Stimulated activated CD8-positive, alpha-beta memory T cell treated with anti-CD3 and anti-CD28 coated beads, Interleukin-2, amount 100 ng/mL, for 1 hour (primary cell): ENCODE results near the gene TAF13.
"Not testable (repeated sequence)": the region's sequence is repeated elsewhere in the genome, so short reads cannot be mapped to it uniquely, and the experiment has no call there.

Experiments
- DNase-seq, 2 donors: peaks; one replicate each; pipeline ENCODE4 v3.0.0-alpha.2; 2020; ENCODE audit warnings: low read depth in 2 of 2

Gene TAF13

DNA sequence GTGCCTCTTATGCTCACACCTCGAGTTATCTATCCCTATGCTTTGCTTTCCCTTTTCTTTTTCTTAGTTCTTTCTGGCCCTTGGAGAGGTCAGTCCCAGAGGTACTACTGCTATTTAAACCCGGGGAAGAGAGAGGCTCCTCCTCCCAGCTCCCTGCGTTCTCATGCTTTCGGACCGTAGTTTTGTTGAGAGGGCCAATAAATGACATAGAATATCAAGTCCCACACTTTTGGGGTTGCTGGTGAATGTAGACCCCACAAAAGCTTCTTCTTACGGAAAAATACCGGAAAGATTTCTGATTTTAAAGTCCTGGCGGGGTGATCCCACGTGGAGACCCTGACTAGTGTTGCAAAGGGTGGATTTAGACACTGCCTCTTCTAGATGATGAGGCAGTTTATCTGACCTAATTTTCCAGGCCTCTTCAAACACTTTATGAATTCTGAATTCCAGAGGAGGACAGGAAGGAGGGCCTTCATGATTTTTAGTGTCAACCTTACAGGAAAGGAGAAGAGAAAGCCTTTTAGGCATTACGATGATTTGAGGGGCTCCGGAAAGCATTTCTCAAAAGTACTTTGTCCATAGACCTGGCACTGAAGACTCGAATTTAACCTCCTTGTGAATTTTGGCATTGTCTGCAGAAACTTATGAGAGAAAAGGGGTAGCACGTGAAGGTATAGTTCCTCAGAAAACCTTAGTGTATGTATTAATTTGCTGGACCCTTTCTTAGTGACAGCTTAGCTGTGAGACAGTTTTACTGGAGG lies 15.5 kb upstream of the TAF13 start:
- no peak for DNase-seq

DNA sequence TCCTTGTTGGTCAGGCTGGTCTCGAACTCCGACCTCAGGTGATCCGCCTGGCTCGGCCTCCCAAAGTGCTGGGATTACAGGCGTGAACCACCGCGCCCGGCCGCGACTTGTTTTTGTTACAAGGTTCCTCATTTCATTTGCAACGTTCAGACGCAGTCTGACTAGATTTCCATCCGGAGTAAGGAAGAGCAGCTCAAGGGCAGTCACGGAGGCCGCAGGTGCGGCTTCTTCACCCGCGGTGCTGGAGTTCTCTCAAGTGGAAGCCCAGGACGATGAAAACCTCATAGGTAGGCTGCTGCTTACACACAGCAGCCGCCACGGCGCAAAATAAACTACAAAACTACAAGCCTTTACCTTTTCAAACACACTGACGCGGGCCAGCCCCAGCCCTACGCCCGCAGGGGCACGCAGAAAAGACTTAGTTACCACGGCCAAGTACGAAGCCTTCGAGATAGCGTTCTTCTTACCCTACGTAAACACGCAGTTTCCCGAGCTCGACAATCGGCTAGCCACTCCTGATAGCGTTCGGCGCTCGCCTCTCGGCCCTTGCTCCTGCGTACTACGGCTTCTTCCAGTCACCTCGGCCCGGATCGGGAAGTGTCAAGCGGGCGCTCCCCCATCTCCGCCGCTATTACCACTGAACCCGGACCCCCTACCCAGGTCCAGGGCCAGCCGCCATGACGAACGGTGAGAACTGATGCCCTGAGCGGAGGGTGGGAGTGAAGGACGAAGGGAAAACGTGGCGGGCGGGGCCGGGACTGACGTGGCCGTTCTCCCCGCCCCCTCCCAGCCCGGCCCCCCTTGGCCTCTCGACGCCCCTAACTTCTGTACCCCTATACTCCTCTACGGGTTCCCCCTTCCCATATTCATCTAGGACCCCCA lies 14.6 kb upstream of the TAF13 start, which contains the start of gene TMEM167B:
TMEM167B (plus strand) TSS at position 569 of the 882 bp plus-strand sequence; CDS start at position 678, 109 bp downstream.
- DNase-seq = peak; percentile 65 to 75

DNA sequence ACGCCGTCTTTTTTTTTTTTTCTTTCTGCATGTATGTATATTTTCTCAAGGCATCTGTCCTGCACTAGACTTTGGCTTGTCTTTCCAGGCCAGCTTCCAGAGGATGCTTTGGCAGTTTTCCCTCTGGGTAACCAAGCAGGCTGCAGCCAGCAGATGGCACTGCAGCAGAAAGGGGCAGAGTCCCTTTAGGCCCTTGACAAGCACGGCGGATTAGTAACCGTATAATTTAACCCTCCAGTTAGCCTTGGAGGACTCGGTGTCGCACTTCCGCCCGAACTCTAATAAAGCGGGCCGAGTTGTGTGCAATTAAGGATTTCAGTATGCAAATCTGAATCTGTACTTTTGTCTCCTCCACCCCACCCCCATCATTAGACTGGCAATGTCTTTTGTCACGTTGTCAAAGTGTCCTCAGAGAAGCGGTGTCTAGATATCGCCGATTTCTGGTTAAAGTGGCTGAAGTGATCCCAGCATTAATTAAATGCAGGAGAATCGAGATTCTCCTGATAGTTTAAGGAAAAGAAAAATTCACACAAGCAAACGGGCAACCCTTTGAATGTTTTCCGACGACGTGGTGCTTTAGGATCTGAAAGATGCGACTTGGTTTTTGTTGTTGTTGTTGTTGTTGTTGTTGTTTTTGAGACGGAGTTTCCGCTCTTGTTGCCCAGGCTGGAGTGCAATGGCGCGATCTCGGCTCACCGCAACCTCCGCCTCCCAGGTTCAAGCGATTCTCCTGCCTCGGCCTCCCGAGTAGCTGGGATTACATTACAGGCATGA lies 13.6 kb upstream of the TAF13 start:
- DNase-seq = no peak

DNA sequence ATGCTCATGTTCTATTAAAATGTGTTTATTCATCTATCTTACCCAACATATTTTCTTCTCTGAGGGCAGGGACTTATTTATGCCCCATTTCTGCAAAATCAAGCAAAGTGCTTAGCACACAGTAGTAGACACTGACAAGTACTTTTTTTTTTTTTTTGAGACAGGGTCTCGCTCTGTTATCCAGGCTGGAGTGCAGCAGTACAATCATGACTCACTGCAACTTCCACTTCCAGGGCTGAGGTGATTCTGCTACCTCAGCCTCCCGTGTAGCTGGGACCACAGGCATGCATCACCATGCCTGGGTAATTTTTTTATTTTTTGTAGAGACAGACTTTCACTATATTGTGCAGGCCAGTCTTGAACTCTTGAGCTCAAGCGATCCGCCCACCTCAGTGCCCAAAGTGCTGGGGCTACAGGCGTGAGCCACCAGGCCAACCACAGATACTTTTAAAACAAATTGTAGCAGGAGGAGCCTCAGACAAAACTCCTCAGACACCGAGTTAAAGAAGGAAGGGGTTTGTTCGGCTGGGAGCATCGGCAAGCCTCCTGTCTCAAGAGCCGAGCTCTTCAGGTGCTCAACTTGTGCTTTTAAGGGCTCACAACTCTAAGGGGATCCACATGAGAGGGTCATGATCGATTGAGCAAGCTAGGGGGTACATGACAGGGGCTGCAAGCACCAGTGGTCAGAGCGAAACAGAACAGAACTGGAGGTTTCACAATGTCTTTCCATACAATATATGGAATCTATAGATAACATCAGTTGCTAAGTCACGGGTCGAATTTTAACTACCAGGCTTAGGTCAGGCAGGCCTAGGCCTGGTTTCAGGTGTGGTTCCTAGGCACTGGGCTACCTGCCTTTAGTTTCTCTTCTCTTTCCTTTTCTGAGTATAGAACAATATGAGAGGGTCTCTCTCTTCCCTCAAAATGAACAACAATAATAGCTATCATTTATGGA lies 9.0 kb upstream of the TAF13 start:
- DNase-seq = no peak

DNA sequence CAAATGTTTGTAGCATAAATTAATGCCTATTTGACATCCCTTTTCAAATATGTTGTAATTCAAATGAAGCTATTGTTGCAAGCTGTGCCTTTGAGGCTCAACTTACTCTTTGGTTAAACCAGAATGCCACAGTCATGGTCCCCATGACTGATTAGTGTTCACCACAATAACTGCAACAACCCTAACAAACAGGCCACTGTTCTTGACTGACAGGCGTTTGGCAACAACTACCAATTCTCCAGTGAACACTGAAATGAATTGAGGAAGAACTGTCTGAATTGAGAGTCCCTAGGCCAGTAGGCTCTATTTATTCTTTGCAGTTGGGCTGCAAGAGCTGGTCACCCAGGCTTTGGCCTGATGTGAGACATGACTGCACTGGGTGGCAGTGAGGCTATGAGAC lies 8.1 kb upstream of the TAF13 start:
- no peak for DNase-seq

DNA sequence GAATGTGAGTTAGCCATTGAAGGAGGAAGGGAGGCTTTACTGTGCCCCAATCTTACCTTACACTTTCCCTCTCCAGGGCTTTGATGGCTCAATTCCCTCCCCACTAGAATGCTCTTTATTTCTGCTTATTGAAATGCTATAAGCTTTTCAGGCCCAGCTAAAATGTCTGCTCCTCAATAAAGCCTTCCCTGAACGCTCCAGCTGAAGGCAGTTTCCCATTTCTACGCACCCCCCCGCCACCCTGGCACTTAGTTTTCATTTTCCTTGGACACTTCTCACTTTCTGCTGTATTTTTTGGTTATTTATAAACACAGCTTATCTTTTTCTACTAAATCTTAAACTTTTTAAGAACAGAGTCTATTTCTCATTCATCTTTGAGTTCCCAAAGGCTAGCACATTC lies 7.7 kb upstream of the TAF13 start:
- no peak for DNase-seq

DNA sequence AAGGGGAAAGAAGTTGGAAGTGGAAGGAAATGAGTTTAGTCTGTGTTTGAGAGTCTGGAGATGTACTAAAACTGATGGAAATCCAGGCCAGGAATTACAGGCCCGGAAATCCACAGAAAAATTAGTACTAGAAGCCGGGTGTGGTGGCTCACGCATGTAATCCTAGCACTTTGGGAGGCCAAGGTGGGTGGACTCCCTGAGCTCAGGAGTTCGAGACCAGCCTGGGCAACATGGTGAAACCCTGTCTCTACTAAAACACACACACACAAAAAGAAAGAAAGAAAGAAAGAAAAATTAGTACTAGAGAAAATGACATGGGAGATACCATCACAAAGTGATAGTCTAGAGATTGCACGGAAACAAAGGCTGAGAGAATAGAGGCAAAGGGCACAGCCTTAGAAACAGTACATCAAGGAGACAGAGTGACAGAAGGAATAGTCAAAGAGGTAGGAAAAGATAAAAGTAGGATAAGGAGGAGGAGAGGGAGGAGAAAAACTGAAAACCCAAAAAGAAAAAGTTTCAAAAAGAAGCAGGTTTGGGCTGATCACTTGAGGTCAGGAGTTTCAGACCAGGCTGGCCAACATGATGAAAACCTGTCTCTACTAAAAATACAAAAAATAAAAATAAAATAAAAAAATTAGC lies 4.8 kb upstream of the TAF13 start:
- no peak for DNase-seq

DNA sequence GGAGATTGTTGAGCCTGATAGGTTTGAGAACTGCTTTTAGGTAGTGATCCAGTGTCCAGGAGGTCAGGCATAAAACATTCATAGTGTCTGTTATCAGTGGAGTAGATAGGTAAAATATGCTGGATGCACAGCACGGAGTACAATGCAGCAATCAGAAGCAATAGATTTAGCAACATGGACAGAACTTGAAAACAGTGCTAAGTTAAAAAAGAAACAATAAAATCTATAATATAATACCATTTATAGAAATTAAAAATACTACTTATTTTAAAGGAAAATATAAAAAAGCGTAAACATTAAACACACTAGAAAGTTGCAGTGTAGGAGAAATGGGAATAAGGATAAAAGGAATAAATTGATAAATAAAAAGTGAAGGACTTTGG lies 3.4 kb upstream of the TAF13 start:
- DNase-seq = no peak

DNA sequence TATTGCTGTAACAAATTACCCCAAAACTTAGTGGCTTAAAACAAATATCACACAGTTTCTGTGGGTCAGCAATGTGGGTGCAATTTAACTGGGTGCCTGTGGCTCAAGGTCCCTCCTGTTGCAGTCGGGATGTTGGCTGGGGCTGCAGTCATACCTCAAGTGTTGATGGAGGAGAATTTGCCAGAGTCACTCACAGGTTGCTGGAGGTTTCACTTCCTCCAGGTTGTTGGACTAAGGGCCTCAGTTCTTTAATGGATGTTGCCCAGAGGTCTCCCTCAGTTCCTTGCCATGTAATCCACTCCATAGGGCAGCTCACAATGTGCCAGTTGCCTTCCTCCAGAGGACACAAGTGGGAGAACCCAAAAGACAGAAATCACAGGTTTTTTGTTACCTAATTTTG lies 2.5 kb upstream of the TAF13 start:
- DNase-seq = no peak

DNA sequence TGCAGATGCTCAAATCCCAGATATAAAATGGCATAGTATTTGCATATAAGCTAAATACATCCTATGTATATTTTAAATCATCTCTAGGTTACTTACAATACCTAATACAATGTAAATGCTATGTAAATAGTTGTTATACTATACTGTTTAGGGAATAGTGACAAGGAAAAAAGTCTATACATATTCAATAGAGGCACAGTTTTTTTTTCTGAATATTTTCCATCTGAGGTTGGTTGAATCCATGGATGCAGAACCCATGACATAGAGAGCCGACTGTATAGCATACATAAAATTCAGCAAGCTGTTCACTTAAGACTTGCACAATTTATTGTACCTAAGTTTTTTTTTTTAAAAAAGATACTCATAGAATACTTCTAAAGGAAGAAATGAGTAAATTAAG lies 6.5 kb downstream of the TAF13 start:
- no peak for DNase-seq

DNA sequence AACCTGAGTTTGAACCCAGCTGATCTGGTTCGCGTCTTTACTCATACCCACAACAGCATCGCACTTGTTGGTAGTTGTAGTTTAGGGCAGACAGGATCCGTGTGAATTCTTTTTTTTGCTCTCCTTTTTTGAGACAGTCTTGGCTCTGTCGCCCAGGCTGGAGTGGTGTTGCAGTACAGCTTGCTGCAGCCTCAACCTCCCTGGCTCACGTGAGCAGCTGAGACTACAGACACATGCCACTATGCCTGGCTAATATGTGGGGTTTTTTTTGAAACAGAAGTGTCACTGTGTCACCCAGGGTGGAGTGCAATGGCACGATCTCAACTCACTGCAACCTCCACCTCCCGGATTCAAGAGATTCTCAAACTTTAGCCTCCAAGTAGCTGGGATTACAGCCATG lies 7.9 kb downstream of the TAF13 start:
- no peak for DNase-seq

DNA sequence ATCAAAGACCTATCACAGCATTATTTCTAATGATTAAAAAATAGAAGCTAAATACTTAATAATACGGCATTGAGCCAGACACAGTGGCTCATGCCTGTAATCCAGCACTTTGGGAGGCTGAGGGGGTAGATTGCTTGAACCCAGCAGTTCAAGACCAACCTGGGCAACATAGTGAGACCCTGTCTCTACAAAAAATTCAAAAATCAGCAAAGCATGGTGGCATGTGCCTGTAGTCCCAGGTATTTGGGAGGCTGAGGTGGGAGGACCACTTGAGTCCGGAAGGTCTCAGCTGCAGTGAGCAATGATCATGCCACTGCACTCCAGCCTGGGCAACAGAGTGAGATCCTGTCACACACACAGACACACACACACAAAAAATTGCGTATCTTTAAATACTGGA lies 10.7 kb downstream of the TAF13 start:
- DNase-seq = no peak

DNA sequence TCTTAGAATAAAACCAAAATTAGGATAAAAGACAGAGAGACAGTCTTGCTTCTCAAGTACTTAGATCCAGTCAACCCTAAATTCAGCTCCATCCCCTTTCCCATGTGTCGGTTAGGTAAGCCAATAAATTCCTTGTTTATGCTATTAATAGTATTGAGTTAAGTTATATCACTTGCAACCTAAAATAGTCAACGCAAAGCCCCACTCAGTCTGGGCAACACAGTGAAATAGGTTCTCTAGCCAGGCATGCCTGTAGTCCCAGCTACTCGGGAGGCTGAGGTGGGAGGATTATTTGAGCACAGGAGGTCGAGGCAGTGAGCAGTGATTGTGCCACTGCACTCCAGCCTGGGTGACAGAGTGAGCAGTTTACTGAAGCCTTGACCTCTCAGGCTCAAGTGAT lies 14.6 kb downstream of the TAF13 start:
- no peak for DNase-seq

DNA sequence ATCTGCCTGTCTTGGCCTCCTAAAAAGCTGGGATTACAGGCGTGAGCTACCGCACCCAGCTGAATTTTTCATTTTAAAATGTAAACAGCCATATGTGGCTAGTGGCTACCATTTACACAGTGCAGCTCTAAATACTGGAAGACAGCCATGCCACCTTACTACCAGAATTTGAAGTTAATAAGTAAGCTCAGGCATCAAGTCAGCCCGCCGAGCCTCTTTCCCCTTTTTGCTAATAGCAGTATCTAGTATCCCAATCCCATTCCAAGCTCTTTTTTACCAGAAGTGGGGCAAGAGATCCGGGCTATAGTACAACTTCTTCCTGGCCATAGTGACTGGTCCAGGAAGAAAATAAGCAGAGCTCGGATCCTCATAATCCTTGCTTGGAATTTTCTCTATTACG lies 15.1 kb downstream of the TAF13 start:
- no peak for DNase-seq

DNA sequence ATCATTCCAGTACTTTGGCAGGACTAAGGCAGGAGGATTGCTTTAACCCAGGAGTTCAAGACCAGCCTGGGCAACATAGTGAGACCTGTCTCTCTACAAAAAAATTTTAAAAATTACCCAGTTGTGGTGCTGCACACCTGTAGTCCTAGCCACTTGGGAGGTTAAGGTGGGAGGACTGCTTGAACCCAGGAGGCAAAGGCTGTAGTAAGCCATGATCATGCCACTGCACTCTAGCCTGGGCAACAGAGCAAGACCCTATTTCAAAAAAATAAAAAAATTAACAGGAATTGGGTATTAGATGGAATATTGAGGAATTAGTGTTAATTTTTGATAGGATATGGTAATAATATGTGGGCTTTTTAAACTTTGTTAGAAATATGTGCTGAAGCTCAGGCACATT lies 16.8 kb downstream of the TAF13 start:
- no peak for DNase-seq

DNA sequence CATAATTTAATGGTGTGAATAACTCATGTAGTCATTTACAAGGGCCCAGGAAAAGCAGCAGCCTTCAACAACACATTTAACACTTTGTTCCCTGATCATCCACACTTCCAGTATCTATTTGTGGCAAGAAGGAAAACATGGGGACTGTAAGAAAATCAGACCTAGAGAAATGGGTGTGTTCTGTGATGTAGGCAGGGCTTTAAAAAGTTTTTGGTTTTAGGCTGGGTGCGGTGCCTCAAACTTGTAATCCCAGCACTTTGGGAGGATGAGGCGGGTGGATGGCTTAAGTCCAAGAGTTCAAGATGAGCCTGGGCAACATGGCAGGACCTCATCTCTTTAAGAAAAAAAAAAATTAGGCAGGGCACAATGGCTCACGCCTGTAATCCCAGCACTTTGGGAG lies 19.7 kb downstream of the TAF13 start:
- no peak for DNase-seq

DNA sequence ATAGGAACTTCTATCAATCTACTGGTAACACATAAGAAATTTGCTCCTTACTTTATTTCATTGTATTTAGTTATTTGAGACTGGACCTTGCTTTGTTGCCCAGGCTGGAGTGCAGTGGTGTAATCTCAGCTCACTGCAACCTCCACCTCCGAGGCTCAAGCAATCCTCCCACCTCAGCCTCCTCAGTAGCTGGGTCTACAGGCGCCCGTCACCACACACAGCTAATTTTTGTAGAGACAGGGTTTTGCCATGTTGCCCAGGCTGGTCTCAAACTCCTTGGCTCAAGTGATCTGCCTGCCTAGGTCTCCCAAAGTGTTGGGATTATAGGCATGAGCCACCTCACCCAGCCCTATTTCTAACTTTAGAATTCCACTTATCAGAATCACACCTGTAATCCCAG lies 23.7 kb downstream of the TAF13 start:
- DNase-seq = not testable (repeated sequence)

DNA sequence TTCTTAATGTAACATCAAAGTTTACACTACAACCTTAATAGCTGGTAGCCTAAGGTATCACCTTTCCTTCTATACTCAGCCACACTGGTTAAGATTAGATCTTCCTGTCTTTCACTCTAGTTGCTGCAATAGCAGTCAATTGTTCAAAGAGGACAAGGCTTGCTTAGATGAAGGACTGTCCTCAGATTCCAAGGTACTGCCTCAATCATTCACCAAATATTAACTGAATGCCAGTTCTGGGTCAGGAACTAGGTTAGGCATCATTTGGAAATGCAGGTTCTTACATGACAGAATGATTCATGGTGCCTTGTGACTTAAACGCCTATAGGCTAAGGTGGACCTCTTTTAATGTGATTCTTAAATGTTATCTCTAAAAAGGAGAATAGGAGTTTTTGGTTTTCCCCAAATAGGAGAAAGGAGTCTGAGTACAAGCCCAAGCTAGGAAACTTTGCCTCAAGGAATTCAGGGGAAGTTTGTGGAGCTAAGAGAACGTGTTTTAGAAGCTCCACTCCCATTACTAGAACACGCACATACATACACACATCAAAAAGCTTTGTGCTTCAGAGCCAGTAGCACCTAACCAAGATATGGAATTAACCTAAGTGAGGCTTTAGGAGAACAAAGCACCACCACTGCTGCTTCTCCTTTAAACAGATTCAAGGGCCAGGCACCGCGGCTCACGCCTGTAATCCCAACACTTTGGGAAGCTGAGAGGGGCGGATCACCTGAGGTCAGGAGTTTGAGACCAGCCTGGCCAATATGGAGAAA lies 25.4 kb downstream of the TAF13 start:
- no peak for DNase-seq

DNA sequence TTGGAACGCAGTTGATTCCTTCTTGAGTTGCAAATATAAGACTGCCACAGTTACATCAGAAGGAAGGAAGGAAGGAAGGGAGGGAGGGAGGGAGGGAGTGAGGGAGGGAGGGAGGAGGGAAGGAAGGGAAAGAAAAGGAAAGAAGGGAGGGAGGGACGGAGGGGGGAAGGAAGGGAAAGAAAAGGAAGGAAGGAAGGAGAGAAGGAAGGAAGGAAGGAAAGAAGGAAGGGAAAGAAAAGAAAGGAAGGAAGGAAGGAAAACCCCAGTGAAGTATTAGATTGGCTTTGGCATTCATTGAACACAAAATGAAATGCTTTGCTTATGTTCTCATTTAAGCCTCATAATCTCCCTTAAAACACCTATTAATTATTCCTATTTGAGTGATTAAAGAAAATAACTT lies 27.5 kb downstream of the TAF13 start:
- no peak for DNase-seq

DNA sequence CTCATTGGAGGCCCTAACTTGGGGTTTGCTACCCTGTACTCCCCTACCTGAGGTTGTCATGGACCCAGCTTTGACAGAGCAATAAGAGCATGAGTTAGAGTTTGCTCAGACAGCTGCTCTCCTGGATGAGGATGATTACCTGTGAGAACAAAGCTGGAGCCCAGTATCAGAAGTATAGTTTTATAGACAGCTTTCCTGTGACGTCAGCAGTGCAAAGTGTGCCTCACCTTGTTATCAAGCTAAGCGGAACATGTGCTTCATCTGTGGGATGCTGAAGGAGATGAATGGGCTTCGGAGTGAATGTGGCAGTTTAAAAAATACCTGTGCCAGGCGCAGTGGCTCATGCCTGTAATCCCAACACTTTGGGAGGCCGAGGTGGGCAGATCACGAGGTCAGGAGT lies 28.5 kb downstream of the TAF13 start:
- no peak for DNase-seq
